GM12892 (cell line): ENCODE measurements around the gene LANCL1.

Experiments
- DNase-seq: peaks from one replicate; pipeline ENCODE4 v3.0.0; 2011; ENCODE audit not compliant: insufficient read length
- FAIRE-seq: peaks from 2 replicates; lab custom pipeline; 2011; peaks lifted over from hg19 to GRCh38; lab: Jason Lieb, UNC
- POLR2A ChIP-seq: IDR thresholded peaks from 2 replicates; pipeline ENCODE4 v1.6.1; 2011; ENCODE audit warnings: low read depth, low read length, control low read depth
- POLR2AphosphoS5 ChIP-seq: IDR thresholded peaks from 2 replicates; pipeline ENCODE4 v1.6.1; 2011; ENCODE audit warnings: low read depth, low read length, control low read depth
- TAF1 ChIP-seq: IDR thresholded peaks from 2 replicates; pipeline ENCODE4 v1.6.1; 2011; ENCODE audit warnings: low read depth, mild to moderate bottlenecking, control low read depth, low read length, borderline replicate concordance

LANCL1 gene

GRCh38 chr2:210387074-210387473, 89.5 kb downstream of the LANCL1 start:
- TF ChIP-seq POLR2A (no peak), TAF1 (no peak), POLR2AphosphoS5 (no peak)
- DNase-seq (no peak), FAIRE-seq (no peak)
